Measurements from ENCODE around the gene IRF2BP2.

- no peak for TF ChIP-seq CTCF (IDR thresholded peaks at IDR 0.05)
- TF ChIP-seq POLR2AphosphoS5 (IDR thresholded peaks at IDR 0.05) = no peak
Measured at GRCh38 chr1:234586304-234586703, 23.7 kb downstream of the IRF2BP2 start.

Data from transverse colon (tissue), 4 donors.